Non-pigmented ciliary epithelial cell (primary cell): ENCODE measurements around the gene ANKS1A.

Source experiments
- DNase-seq: peaks from one replicate; pipeline ENCODE4 v3.0.0-alpha.2; 2010; ENCODE audit warnings: low read depth

ANKS1A gene

DNA sequence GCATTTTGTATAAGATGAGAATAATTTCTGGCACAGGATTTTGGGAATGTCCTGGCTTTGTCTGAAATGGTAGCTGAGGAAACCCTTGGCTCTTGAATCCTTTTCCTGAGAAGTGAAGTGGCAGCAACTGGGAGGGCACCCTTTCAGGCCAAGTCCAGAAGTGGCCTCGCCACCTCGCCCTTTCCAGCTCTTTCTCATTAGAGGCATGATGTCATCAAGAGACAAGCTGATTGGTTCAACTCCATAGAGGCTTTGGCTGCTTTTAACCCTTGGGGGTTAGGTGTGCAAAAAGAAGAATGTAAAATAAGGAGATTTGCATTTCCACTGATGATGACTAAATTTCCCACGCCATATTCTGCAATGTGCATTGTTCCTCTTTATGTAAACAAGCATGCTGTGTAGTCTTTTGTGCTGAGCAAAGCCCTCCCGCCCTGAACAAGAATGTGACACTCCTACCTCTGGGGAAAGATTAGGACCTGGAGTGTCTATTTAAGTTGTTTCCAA is 135.5 kb downstream of the ANKS1A start:
- DNase-seq: no peak

DNA sequence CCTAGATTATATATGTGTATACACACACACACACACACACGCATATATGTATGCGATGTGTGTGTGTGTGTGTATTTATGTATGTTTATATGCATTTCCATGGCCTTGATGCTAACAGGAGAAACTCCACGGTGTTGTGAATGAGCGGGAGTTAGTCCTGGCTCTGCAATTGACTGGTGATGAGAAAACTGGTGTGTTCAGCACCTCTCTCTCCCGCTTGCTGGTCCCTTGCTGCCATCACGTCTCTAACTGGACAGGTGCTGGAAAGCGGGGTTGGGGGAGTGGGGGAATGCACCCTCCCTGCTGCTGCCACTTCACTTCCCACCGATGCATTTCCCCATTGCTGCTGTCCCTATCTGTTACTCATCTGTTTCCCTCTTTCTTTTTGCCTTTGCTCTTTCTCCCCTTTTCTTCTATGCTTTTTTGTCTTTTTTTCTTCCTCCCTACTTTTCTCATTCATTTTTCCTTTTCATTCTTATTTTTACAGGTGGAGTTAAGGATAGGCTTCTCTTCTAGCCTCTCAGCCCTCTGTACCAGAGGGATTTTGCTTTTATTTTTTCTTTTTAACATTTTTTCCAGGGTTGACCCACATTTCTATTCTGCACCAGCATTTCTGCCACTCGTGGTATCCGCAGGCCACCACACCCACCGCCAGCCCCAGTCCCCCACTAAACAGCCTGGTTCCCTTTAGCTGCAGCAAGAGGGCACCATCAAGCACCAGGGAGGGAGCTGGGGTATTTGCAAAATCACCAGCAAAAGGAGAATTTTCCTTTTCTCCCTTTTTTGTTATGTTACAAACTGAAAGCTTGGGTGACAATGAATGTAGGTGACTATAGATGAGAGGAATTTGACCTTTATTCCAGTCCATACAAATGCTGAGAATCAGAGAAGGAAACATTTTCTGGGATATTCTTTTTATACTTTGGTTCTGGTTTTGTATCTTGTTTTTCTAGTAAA is 136.5 kb downstream of the ANKS1A start:
- DNase-seq: no peak

DNA sequence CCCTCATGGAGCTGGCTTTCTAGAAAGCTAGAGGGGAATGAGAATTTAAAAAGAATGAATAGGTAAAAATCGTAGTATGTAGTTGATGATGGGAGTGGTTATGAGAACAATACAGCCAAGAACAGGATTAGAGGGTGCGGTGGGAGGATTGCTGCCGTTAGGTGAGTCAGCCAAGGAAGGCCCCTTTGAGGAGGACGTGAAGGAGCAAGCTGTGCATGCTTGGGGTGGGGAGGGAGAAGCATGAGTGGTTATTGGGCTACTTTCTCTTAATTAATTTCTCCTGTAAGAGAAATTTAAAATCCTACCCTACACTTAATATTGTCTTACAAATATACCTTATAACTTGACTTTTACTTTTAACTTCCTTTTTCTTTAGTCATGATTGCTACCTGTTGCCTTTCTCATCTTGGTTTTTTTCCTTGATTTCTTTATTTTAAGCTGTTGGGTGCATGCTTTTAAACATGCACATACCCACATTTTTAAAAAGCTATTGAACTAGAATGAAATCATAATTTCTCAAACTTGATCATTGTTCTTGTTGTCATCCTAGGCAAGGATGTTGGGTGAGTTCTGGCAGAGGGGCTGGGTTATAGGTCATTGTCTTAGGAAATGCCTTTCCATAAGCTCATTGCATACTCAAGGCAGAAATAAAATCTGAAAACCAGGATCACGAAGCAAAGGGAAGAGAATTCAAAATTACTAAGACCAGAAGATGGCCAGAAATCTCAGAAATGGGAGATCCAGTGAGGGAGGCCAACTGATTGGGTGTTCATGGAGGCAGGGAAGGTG is 137.6 kb downstream of the ANKS1A start:
- no peak for DNase-seq

DNA sequence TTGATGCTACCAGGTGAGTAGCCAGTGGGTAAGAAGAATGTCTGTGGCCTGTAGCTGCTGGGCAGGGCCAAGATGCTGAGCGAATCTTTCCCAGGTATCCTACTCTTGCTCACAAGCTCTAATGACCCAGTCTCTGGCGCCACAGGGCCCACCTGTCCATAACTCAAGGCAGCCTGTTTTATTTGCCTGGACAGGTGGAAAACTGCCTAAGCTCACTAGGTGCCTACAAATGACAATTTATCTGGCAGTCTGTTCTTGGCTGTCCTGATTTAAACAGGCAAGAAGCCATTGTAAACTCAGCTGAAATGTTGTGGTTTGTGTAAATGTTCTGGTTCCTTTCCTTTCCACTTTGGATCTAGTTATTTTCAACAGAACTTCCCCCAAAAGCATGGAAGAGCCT is 138.8 kb downstream of the ANKS1A start:
- no peak for DNase-seq

DNA sequence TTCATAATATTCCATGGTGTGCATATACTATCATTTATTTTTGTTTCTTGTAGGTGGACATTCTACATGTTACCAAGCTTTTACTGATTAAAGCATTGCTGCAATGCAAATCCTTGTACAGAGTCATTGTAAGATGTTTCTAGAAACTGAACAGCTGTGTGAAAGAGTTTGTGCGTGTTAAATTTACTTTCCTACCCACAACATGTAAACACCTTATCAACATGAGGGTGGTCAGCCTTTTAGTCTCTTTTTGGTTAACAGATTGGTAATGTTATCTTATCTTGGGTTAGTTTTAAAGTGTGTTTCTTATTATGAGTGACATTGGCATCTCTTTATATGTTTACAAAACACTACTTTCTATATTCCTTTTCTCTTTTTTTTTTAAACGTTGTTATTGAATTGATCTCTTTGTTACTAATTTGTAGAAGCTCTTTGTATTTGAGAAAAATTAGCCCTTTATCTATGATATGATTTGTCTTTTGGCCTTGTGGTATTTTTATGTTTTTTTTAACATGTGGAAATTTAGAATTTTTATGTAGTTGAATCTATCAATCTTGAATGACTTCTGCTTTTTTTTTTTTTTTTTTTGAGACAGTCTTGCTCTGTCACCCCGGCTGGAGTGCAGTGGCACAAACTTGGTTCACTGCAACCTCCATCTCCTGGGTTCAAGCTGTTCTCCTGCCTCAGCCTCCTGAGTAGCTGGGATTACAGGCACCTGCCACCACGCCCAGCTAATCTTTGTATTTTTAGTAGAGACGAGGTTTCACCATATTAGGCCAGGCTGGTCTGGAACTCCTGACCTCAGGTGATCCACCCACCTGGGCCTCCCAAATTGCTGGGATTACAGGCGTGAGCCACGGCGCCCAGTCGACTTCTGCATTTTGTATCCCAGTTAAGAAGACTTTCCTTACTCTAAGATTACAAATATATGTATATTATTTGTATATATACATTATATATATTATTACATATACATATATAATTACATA is 140.0 kb downstream of the ANKS1A start:
- DNase-seq: no peak

DNA sequence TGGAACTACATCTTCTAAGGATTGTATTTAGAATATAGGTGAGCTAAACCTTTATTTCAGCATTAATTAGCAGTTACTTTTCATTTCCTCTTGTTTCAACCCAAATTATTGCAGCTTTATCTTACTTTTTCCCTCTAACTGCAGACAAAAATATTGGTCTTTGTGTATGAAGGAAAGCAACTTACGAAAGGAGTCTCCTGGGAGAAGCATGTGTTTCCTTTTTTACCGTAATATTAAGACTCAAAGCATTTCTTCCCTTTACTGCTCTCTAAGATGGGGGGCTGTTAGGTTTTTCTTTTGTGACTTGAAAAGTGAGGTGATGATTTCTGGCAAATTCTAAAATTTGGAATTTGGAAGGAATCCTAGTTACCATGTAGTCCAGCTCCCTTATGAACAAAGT is 141.0 kb downstream of the ANKS1A start:
- no peak for DNase-seq

DNA sequence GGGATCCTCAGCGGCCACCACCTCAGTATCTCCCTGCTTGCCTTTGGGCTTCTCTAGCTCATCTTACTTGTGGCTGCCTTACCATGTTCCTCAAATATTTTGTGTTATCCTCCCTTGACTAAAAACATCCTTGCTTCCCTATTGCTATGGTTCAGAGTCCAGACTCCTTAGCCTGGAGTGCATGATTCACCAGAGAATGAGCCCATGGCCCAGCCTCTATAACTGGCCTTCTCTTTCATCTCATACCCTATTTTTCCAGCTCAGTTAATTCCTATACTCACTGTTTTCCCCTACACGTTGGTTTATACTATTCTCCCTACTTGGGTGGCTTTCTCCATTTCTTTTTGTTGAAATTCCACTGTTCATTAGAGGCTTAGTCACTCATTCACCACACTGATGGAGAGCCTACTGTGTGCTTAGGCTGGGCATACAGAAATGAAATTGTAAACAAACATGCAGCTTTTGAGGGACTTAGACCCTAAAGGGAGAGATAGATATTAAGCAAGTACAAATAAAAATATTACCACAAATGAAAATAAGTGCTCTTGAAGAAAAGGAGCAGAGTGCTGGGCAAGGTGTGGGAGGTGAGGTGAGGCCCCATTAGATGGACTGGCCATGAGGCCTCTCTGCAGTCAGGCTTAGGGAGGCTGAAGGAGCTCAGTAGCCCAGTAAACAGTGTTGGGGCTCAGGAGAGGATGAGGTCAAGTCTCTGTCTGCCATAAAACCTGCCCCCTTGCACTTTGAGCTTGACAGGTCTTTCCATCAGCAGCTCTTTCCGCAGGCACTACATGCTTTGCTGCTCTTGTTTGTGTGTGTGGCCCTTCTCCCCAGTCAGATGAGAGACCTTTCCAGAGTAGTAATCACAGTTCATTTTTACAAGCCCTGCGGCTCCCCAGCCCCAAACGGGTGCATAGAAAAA is 142.8 kb downstream of the ANKS1A start:
- DNase-seq: no peak

DNA sequence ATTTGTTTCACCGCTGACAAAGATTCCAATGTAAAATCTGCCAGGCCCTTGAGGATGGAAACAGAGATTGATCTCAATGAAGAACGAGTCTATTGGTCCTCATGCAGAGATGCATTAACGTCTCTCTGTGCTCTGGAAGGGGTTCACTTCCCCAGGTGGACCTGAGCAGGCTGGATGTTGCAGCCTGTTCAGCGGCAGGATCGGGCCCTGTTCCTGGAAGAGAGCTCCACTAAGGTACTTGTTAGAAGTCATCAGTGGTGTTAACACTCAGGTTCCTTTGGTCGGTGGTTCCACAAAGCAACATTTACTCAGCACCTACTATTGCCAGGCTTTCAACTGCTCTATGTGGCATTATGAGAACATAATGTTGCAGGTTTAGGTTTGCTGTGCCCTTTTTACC is 144.6 kb downstream of the ANKS1A start:
- DNase-seq: no peak

DNA sequence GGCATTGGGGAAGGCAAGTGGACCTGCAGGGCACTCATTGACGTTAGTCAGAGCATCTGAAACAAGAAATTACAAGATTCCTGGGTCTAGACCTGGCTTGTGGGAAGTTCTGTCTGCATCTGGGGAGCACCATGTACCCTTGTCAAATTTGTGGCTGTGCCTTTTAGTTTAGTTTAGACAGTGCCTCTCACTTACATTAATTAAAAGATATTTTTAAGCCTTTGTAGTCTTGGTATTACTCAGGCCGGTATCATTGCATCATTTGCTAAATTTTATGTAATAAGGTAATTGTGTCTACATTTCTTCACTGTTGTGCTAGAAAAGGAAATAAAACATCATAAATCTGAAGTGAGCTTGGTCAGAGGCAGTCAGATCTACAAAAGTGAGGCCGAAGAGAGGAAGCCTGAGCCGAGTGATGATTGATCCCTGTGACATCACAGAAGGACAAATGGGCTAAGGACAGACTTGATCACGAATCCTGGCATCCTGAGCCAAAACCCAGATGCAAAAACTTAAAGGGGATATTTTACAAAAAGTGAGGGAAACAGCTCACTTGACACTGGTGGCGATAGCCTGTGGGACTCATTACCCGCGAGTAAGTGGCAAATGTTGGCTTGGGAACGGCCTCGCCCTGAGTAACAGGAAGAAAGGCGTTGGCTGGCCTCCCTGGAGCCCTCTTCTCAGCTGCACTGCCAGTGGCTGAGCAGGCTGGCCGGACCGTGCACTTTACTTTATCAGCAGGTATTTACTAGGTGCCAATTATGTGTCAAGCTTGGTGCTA is 145.5 kb downstream of the ANKS1A start:
- no peak for DNase-seq

DNA sequence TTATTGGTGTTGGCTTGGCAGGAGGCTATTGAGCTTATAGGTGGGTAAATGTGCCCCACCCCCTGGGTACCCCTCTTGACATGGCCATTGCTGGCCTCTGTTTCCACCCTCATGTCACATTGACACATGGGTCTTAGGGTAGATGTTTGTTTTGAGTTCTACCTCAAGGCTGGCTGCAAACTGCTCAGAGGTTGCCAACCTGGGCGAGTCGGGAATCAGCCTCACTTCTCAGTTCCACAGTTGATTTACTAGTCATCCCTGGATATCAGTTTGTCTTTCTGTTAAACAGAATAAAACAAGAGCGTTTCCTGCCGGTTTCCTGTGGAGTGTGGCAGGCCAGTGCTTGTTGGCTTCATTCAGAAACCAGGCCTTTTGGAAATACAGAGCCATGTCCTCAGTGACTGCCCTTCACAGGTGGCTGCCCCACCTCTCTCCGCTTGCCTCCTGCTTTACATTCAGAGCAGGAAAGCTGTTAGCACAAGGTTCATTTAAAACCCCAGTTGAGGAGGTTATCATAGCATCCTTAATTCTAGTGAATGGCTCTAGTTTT is 146.5 kb downstream of the ANKS1A start:
- DNase-seq: no peak

DNA sequence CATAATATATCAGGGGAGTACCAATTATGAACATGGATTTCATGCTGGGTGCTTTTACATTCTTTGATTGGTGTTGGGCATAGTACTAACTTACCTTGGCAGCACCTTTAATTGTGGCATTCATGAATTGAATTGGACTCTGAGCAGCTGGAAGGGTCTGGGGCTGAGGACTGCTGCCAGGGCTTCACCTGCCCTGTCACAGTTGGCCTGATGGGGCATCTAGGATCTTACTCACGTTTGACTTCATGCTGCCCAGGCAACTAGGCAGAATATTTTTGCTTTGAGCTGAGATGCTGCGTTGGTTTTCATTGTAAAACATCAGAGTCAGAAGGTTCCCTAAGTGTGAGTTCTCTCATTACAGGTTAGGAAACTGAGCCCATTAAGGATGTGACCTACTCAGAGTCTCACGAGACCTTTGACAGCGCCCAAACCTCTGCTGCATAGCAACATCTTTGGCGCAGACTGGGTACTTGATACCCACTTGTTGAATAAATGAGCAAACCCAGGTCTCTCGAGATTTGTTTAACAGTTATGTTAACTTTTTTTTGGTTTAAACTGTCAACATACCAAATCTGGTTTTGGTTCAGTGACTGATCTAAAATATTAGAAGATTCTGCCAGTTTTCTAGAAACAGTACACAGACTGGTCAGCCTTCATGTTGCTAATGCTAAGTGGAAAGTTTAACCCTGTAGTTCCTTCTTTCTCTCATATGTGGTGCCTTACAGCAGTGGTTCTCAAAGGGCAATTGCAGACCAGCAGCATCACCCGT is 147.2 kb downstream of the ANKS1A start:
- no peak for DNase-seq

DNA sequence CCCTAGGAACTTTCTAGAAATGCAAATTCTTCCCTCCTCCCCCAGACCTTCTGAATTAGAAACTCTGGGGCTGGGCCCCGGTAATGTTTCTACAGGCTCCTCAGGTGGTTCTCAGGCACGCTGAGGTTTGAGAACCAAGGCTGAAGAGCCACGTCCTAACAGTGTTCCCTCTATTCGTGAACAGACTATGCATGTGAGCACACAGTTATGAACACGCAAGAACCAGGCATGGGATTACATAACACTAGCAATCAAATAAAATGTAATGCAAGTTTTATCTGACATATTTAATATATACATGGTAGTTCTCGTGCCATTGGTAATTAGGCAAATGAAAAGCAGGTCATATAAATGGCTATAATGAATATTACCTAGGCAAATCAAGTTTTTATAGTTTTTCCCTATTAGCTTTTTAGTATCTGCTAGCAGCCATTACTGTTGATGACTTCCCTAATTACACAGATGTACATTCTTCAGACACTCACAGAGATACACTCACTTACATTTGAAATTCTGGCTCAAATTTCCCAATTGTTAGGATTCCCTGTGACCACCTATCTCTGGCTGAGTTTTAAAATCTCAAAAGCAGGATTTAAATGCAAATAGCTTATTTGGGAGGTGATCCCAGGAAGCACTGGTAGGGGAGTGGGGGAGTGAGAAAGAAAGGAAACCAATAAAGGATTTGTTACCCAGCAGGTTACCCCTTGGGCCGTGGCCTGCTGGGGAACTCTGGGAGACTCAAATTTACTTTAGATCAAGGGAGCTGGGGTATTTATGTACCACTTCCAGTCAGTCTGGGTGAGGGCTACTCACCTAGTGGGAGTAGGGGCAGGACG is 148.0 kb downstream of the ANKS1A start:
- no peak for DNase-seq

DNA sequence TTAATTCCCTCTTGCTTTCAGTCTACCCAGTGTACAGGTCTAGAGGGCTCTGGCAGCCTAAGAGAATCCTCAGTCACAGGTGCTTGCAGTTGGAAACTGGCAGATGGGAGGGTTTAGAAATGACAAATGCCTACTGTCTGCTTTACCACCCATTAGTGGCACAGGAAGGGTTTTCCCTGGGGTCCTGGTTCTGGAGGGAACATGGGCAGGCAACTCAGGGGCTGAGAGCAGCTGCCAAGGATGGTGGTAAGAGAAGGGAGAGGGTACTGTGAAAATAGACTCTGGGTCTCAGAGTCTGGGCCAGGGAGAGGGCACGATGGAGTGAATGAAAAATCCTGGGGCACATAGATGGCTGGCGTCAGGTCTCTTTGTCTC is 148.6 kb downstream of the ANKS1A start:
- no peak for DNase-seq

DNA sequence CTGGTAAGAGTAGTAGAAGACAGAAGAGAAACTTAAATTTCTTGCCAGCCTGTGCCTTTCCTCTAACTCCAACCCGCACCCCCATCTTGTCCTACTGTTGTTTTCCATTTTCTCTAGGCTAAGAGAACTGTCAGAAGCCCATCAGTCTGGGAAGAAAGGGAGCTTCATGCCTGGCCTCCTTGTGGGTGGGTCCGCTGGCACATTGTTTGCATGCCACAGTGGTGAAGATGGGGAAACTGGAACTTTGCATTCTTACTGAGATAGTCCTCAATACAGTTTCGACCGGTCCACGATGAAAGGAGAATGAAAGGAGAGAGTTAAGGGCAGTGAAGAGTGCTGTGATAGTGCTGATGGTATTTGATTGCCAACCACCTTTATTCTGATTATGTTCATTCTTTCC is 149.0 kb downstream of the ANKS1A start:
- no peak for DNase-seq

DNA sequence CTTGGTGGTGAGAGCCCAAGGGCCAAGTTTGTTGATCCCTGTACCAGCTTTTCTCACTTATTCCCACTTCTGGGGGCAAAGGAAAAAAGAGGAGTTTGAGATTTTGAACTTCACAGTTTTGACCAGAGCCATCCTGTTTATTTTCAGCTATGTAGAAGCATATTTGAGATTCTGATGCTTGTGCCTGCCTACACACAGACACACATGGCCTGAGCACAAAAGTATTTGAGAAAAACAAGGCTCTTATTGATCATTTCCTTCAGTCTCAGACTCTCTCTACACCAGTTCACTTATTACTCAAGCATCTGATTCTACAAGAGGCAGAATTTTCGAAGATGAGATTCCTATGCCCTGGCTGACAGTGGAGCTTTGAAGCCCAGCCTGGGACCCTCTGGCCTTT is 151.3 kb downstream of the ANKS1A start:
- DNase-seq: no peak

DNA sequence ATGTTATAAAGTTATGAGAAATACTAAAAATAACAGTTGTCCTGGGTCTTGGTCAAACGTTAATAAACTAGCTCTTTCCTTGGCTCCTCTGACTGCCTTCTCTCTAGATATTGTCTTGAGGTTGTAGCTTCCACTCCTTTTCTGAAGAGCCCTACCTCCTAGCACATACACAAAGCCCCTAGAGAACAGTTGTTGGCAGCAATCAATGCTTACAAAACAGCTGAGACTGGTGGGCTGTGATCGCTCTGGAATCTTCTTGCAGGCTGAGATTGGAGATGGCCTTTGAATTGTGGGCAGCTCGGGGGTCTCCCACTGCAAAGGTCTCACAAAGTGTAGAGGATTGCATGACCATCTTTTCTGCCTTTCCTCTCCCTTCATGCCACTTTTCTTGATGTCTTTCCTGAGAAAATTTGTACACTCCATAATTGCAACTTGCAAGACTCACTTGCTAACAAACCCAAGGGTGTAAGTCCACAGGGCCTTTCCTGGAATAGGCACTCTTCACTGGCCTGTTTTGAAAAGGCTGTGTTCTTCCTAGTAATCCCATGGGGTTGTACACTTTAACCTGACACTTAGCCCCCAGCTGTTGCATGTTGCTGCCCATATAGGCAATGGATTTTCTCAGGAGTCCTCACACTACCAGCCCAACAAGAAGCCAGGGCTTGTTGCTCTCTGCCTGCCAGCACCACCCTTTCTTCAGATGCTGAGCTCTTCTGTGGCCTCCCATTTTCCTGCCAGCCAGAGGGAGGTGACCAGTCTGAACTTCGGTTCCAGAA is 152.2 kb downstream of the ANKS1A start:
- DNase-seq: no peak
